Esophagus squamous epithelium (tissue), 5 donors: ENCODE results near the gene AP5Z1. TPM values are rescaled to one million over a fixed set of nuclear protein-coding genes. Genes with fewer than 3 reads are reported as not detected.
A peak's percentile ranks its signal among the peaks of the same experiment; 100 is the strongest.

Experiments
- DNase-seq: peaks from one replicate; lab custom pipeline; 2025; lab: John Stamatoyannopoulos, UW
- H3K27ac ChIP-seq, 4 donors: fragments of 200-600 bp; sonication (generic); one replicate each; pipeline ENCODE4 v1.5.1; 2016 to 2019; ENCODE audit warnings: mild to moderate bottlenecking in 1 of 4
- H3K27me3 ChIP-seq, 4 donors: fragments of 200-600 bp; sonication (generic); 1 replicate in 3 of 4; 2 replicates in 1 of 4; pipeline versions ENCODE4 v1.5.1 to v1.6.0; 2017 to 2021; ENCODE audit warnings: antibody characterized with exemption in 1 of 4
- H3K36me3 ChIP-seq, 3 donors: fragments of 200-600 bp; sonication (generic); one replicate each; pipeline ENCODE4 v1.5.1; 2016 to 2019
- H3K4me1 ChIP-seq, 3 donors: fragments of 200-600 bp; sonication (generic); one replicate each; pipeline ENCODE4 v1.5.1; 2017 to 2019
- H3K4me3 ChIP-seq, 4 donors: fragments of 200-600 bp; sonication (generic); 1 replicate in 3 of 4; 2 replicates in 1 of 4; pipeline ENCODE4 v1.5.1; 2016 to 2019; ENCODE audit warnings: mild to moderate bottlenecking in 2 of 4, moderate library complexity in 1 of 4
- H3K9me3 ChIP-seq, 3 donors: fragments of 200-600 bp; sonication (generic); one replicate each; pipeline ENCODE4 v1.5.1; 2016 to 2019
- CTCF ChIP-seq, 6 experiments: fragments of 450-650 bp in 4 of 6; fragments of 200-600 bp in 2 of 6; sonication (generic) in 2 of 6; IDR thresholded peaks; one replicate each; pipeline ENCODE4 v1.5.1; 2016 to 2019; ENCODE audit warnings: antibody characterized with exemption in 6 of 6, mild to moderate bottlenecking in 4 of 6, moderate library complexity in 4 of 6
- POLR2A ChIP-seq, 4 donors: fragments of 450-650 bp; IDR thresholded peaks; one replicate each; pipeline ENCODE4 v1.6.1; 2017; ENCODE audit warnings: antibody characterized with exemption in 4 of 4, mild to moderate bottlenecking in 4 of 4, moderate library complexity in 3 of 4
- WGBS, 2 donors: methylation state at CpG; one replicate each; pipeline ENCODE4 v1.1.5; 2018; 5-methylcytosine and 5-hydroxymethylcytosine counted together
- intact Hi-C: fragments of 100-400 bp; cut with DNase I; formaldehyde crosslinking; loops from one replicate; pipeline ENCODE4 v1.15.0; 2022
- total RNA-seq, 4 donors: library from RNA; depleted of rRNA; stranded (reverse); fragments of >200 nt; gene quantifications; one replicate each; pipeline ENCODE4 v1.1.0, GENCODE V29; 2016
- donor health status: DM: yes; HTN: yes; CAD: no.

The AP5Z1 gene
- total RNA-seq, 4 donors from 2014 or later = 11.2 to 32.8 (median 23.8) TPM

- TF ChIP-seq POLR2A (IDR thresholded peaks at IDR 0.05) = peak in 1 of 4 donors; percentile 7
- no peak for TF ChIP-seq CTCF (IDR thresholded peaks at IDR 0.05)
- Histone ChIP-seq H3K36me3 (peaks cover 3 to 64% (median 9%) of the 10 kb centered on the region in 3 donors), H3K27ac (peak overlapping the region; percentile 90 to 97 (median 93)), H3K27me3 (no peaks in the 10 kb centered on the region), H3K4me3 (peak overlapping the region; percentile 12 to 59 (median 37)), H3K9me3 (no peaks in the 10 kb centered on the region), H3K4me1 (peaks cover 36 to 73% (median 39%) of the 10 kb centered on the region in 3 donors)
- intact Hi-C loops = no loop called here
- DNase-seq = no peak
- WGBS, 2 donors = 13 to 23% methylated on average over 7 to 12 of the region's 18 CpGs
These were observed 30.0 kb upstream of the AP5Z1 start for GRCh38 chr7:4745265-4745919.

DNA sequence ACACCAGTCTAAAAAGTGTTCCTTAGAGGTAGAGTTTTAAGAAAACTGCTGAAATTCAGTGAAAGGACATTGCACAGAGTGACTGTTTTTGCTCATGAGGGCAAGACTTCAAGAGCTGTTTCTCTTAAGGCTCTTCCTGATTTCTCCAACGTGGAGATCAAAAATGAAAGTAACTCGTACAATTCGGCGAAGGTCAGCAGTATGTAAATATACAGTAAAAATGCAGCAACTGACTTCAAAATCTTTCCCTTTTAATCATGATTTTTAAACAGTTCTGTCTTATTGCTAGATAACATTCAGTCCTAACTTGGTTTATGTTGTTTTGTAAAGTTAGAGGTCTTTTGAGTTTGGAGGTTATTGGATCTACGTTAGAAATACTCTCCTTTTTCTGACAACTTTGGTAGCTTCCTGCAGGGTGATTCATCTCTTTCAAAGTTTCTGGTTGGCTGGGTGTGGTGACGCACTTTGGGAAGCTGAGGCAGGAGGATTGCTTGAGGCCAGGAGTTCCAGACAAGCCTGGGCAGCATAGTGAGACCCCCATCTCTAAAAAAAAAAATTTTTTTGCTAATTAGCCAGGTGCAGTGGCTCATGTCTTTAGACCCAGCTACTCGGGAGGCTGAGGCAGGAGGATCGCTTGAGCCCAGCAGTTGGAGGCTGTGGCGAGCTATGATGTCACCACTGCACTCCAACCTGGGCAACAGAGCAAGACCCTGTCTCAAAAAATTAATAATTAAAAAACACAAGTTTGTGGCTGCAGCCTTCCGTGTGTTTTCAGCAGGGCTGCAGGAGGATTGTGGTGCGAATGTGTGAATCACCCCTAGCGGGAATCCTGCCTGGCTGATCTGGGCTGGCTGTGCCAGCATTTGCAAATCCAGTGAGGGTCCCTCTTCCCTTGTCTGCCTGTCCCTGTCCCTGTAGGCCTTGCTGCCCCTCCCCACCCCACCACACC lies 29.2 kb upstream of the AP5Z1 start:
- H3K4me1 ChIP-seq = peaks cover 36 to 73% (median 39%) of the 10 kb centered on the region in 3 donors
- H3K27ac ChIP-seq = peak overlapping the region; percentile 90 to 97 (median 93)
- H3K9me3 ChIP-seq = no peaks in the 10 kb centered on the region
- DNase-seq = no peak
- WGBS, 2 donors = 29 to 40% methylated on average over 11 to 12 of the region's 12 CpGs
- TF ChIP-seq POLR2A (IDR thresholded peaks at IDR 0.05) (peak in 1 of 4 donors; percentile 37), CTCF (IDR thresholded peaks at IDR 0.05) (no peak)
- H3K4me3 ChIP-seq = peak overlapping the region; percentile 12 to 59 (median 37)
- no peaks in the 10 kb centered on the region for H3K27me3 ChIP-seq
- intact Hi-C loops = no loop called here
- peaks cover 3 to 63% (median 9%) of the 10 kb centered on the region in 3 donors for H3K36me3 ChIP-seq

DNA sequence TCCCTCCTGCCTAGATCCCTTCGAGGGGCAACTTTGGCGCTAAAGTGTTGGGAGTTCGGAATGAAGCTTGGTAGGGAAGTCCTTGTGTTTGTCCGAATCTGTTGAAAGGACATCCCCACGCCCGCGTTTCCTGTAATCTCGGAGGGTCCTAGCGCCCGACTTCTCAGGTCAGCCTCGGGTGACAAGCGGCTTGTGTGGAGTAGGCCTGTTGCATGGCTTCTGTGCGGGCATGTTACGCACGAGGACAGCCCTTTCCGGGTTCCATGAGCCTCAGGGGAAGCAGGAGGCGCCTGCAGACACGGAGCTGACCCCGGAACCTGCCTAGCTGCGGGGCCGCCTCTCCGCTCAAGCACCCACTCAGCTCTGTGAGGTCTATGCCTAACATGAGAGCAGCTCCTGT lies 28.4 kb upstream of the AP5Z1 start:
- Histone ChIP-seq H3K4me3 (peak overlapping the region in 1 of 4 donors; percentile 59), H3K27me3 (no peaks in the 10 kb centered on the region), H3K9me3 (no peaks in the 10 kb centered on the region), H3K27ac (peak overlapping the region; percentile 90 to 97 (median 93)), H3K36me3 (peaks cover 3 to 63% (median 6%) of the 10 kb centered on the region in 3 donors), H3K4me1 (peaks cover 36 to 73% (median 39%) of the 10 kb centered on the region in 3 donors)
- intact Hi-C loops = no loop called here
- WGBS, 2 donors = 87 to 90% methylated on average over 14 to 15 of the region's 22 CpGs
- no peak for TF ChIP-seq CTCF (IDR thresholded peaks at IDR 0.05)
- TF ChIP-seq POLR2A (IDR thresholded peaks at IDR 0.05) = no peak
- no peak for DNase-seq

DNA sequence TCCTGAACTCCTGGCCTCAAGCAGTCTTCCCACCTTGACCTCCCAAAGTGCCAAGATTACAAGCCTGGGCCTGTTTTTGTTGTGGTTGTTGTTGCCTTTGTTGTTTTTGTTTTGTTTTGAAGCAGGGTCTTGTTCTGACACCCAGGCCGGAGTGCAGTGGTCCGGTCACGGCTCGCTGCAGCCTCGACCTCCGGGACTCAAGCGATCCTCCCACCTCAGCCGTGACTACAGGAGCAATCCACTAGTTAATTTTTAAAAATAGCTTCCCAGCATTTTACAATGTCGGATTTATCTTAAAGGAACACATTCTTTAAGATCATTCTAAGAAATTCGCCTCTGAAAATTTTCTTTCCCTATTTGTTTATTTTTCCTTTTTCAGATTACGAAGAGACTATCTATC lies 27.7 kb upstream of the AP5Z1 start:
- peaks cover 1 to 63% (median 6%) of the 10 kb centered on the region in 3 donors for H3K36me3 ChIP-seq
- no peak for DNase-seq
- no peak for TF ChIP-seq POLR2A (IDR thresholded peaks at IDR 0.05)
- no peak for TF ChIP-seq CTCF (IDR thresholded peaks at IDR 0.05)
- intact Hi-C loops = no loop called here
- no peaks in the 10 kb centered on the region for H3K9me3 ChIP-seq
- WGBS, 2 donors = 74 to 84% methylated on average over 11 of the region's 11 CpGs
- no peak overlapping the region for H3K4me3 ChIP-seq
- no peaks in the 10 kb centered on the region for H3K27me3 ChIP-seq
- peaks cover 36 to 71% (median 39%) of the 10 kb centered on the region in 3 donors for H3K4me1 ChIP-seq
- H3K27ac ChIP-seq = peak overlapping the region; percentile 90 to 97 (median 93)
